ENCODE data around the gene FAM168A.

Gene FAM168A

DNA sequence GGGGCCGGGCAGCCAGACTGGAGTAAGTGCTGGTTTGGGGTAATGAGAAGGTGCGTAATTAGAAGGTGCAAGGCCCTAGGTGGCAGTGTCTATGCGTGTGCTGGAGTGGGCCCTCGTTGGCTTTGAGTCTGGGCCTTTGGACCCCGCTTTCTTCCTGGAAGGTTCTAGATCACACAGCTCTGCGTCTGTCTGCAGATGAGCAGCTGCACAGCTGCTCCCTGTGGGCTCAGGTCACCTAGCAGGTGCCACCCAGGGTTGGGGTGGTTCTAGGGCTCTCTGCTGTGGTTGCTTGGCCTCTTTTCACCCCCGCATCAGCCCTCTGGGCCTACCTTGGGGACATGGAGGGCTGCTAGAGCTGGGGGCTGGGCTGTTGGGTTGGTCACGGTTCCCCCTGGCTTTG is 211.4 kb downstream of the FAM168A start:
- H3K9ac ChIP-seq (ENCODE audit: low read length): peak overlapping the region; percentile 65
- TF ChIP-seq, protein P1, sequence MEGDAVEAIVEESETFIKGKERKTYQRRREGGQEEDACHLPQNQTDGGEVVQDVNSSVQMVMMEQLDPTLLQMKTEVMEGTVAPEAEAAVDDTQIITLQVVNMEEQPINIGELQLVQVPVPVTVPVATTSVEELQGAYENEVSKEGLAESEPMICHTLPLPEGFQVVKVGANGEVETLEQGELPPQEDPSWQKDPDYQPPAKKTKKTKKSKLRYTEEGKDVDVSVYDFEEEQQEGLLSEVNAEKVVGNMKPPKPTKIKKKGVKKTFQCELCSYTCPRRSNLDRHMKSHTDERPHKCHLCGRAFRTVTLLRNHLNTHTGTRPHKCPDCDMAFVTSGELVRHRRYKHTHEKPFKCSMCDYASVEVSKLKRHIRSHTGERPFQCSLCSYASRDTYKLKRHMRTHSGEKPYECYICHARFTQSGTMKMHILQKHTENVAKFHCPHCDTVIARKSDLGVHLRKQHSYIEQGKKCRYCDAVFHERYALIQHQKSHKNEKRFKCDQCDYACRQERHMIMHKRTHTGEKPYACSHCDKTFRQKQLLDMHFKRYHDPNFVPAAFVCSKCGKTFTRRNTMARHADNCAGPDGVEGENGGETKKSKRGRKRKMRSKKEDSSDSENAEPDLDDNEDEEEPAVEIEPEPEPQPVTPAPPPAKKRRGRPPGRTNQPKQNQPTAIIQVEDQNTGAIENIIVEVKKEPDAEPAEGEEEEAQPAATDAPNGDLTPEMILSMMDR (IDR thresholded peaks at IDR 0.05; ENCODE audit: low read depth, low read length): no peak
- peak overlapping the region; percentile 81 for H3K4me2 ChIP-seq (ENCODE audit: low read length)
- peaks cover 86% of the 10 kb centered on the region for H3K79me2 ChIP-seq (ENCODE audit: low read length)
- H3K27me3 ChIP-seq (ENCODE audit: low read depth, low read length): no peaks in the 10 kb centered on the region
- peaks cover 29% of the 10 kb centered on the region for H4K20me1 ChIP-seq (ENCODE audit: insufficient read depth, low read length)
- H3K9me3 ChIP-seq (ENCODE audit: insufficient read depth, low read length): no peaks in the 10 kb centered on the region
- peak overlapping the region; percentile 82 for H3K27ac ChIP-seq (ENCODE audit: low read length)
- H3K4me1 ChIP-seq (ENCODE audit: low read length): peaks cover 60% of the 10 kb centered on the region
- peaks cover 5% of the 10 kb centered on the region for H3K36me3 ChIP-seq (replicated peaks; ENCODE audit: low read depth, low read length)
- no peak overlapping the region for H2AFZ ChIP-seq (ENCODE audit: low read depth, low read length)
- peak overlapping the region; percentile 59 for H3K4me3 ChIP-seq (ENCODE audit: low read length)

DNA sequence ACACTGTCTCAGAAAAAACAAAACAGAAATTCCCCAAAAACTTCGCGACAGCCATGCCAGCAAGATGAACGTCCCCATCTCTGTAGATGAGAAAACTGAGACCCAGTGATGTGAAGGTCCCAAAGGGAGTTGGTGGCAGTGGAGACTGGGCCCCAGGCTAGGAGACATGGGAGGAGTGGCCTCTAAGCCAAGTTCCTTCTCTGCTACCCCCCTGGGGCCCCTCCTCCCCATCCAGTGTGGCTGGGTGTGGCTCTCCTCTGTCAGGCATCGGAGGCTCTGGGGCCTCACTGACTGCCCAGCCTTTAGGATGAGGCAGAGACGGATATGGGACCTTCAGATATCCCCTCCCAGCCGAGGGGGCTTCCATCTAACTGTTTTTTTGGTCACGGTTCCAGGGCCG is 211.9 kb downstream of the FAM168A start:
- peaks cover 61% of the 10 kb centered on the region for H3K4me1 ChIP-seq (ENCODE audit: low read length)
- peak overlapping the region; percentile 59 for H3K4me3 ChIP-seq (ENCODE audit: low read length)
- no peaks in the 10 kb centered on the region for H3K27me3 ChIP-seq (ENCODE audit: low read depth, low read length)
- H3K4me2 ChIP-seq (ENCODE audit: low read length): peak overlapping the region; percentile 81
- H3K9me3 ChIP-seq (ENCODE audit: insufficient read depth, low read length): no peaks in the 10 kb centered on the region
- TF ChIP-seq, protein P1 (IDR thresholded peaks at IDR 0.05; ENCODE audit: low read depth, low read length): no peak
- TF ChIP-seq EZH2phosphoT487 (IDR thresholded peaks at IDR 0.05; ENCODE audit: low read depth): no peak
- peaks cover 4% of the 10 kb centered on the region for H3K36me3 ChIP-seq (replicated peaks; ENCODE audit: low read depth, low read length)
- H3K27ac ChIP-seq (ENCODE audit: low read length): peak overlapping the region; percentile 82
- H4K20me1 ChIP-seq (ENCODE audit: insufficient read depth, low read length): peaks cover 34% of the 10 kb centered on the region
- peak overlapping the region; percentile 65 for H3K9ac ChIP-seq (ENCODE audit: low read length)
- H3K79me2 ChIP-seq (ENCODE audit: low read length): peaks cover 91% of the 10 kb centered on the region
- H2AFZ ChIP-seq (ENCODE audit: low read depth, low read length): no peak overlapping the region

DNA sequence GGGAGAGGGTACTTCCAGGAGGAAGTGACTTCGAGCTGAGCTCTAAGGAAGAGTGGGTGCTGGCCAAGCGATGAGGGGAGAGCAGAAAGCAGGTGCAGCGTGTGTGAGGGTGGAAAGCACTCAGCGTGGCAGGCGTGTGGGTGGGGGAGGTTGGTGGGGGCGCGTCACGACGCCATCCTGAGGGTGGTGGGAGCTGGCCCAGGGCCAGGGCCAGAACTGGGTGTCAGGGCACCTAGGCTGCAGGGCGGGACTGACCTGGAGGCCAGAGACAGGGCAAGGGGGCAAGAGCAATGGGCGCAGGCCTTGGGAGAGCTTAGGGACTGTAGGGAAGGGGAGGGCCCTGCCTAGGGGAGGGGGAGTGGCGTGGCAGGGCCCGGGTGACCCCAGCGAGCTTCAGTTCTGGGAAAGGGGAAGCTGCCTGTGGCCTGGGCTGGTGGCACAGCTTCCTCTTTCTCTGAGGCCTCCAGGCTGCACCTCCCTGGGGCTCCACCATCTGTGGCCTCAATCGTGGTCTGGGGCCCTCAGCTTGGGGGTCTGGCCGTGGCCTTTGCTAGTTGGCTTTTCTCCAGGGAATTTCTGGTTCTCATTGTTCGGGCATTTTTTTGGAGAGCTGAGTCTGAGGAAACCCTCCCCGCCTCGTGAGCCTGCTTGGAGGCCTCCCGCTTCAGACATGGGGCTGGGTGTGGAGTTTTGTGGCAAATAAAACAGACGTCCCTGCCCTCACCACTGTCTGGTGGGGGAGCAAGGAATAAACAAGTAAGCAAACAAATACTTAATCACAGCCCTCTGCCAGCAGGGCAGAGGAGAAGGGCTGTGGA is 212.8 kb downstream of the FAM168A start:
- Histone ChIP-seq H2AFZ (ENCODE audit: low read depth, low read length) (no peak overlapping the region), H4K20me1 (ENCODE audit: insufficient read depth, low read length) (peaks cover 43% of the 10 kb centered on the region), H3K79me2 (ENCODE audit: low read length) (peaks cover 97% of the 10 kb centered on the region), H3K4me1 (ENCODE audit: low read length) (peaks cover 61% of the 10 kb centered on the region), H3K9ac (ENCODE audit: low read length) (peak overlapping the region; percentile 65), H3K4me2 (ENCODE audit: low read length) (peak overlapping the region; percentile 81), H3K4me3 (ENCODE audit: low read length) (peak overlapping the region; percentile 59), H3K9me3 (ENCODE audit: insufficient read depth, low read length) (no peaks in the 10 kb centered on the region), H3K27me3 (ENCODE audit: low read depth, low read length) (no peaks in the 10 kb centered on the region), H3K36me3 (replicated peaks; ENCODE audit: low read depth, low read length) (no peaks in the 10 kb centered on the region), H3K27ac (ENCODE audit: low read length) (peak overlapping the region; percentile 82)
- TF ChIP-seq, protein P1 (IDR thresholded peaks at IDR 0.05; ENCODE audit: low read depth, low read length): no peak

DNA sequence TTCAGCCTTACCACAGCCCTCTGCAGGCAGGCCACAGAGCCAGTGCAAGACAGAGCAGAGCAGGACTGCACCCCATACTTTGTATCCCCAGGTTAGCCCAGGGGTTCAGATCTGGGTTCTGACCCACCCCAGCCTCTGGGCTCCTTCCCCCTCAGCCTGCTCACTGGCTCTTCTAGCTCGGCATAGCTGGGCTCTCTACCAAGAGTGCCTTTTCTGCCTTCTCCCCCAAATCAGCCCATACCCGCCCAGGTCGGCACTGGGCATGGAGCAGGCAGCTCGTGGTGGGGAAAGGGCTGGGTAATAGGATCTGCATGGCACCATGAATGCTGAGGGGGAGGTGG is 213.4 kb downstream of the FAM168A start:
- Histone ChIP-seq H3K27ac (ENCODE audit: low read length) (peak overlapping the region; percentile 82), H3K79me2 (ENCODE audit: low read length) (peaks cover 99% of the 10 kb centered on the region), H3K36me3 (replicated peaks; ENCODE audit: low read depth, low read length) (no peaks in the 10 kb centered on the region), H3K27me3 (ENCODE audit: low read depth, low read length) (no peaks in the 10 kb centered on the region), H3K4me2 (ENCODE audit: low read length) (peak overlapping the region; percentile 81), H3K4me1 (ENCODE audit: low read length) (peaks cover 61% of the 10 kb centered on the region), H4K20me1 (ENCODE audit: insufficient read depth, low read length) (peaks cover 45% of the 10 kb centered on the region), H3K9me3 (ENCODE audit: insufficient read depth, low read length) (no peaks in the 10 kb centered on the region), H3K9ac (ENCODE audit: low read length) (peak overlapping the region; percentile 65; the same call in 1 of the 2 replicates), H2AFZ (ENCODE audit: low read depth, low read length) (no peak overlapping the region), H3K4me3 (ENCODE audit: low read length) (peak overlapping the region; percentile 59)
- no peak for TF ChIP-seq EZH2phosphoT487 (IDR thresholded peaks at IDR 0.05; ENCODE audit: low read depth)
- TF ChIP-seq, protein P1 (IDR thresholded peaks at IDR 0.05; ENCODE audit: low read depth, low read length): no peak

Data from OCI-LY3 (cell line).